GM18511 (cell line): ENCODE measurements around the gene DAD1.
"Not testable (repeated sequence)": the region's sequence is repeated elsewhere in the genome, so short reads cannot be mapped to it uniquely, and the experiment has no call there.

Experiments used
- ATAC-seq: cut with Tn5 transposase; IDR thresholded peaks from one replicate; pipeline ENCODE4 v1.9.1; 2021; ENCODE audit warnings: mild to moderate bottlenecking, moderate library complexity; ENCODE audit not compliant: unreplicated experiment

DAD1 gene

DNA sequence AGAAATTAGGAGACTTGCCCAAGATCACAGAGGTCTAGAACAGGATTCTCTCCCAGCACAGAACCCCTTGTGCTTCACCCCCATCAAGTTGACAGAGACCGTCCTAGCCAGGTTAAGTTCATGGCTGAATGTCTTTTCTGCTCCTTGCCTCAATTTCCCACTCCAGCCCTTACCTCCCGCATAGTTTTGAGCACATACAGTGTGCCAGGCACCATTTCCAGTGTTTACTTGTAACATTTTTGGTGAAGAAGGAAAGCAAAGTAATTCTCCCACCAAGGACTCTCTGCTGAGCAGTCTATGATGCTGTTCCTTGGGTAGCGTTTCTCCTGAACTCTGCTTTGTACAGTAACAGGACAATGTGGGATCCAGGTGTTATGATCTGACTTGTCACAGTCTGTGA, 10.3 kb upstream of the DAD1 start:
- no peak for ATAC-seq

DNA sequence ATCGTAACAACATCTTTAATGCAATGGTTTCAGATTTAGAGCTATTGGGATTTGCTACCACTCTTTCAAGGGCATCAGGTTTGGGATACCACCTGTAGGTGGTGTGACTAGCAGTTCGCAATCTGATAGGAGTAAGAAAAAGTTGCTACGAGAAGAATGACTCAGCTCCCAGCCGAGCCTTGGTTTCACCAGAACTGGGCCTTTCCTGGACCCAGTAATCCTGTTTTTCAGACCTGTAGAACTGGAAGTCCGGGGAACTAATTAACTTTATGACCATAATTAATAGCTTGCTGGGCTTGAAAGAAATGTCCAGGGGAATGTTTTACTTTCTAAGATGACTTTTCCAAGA, 9.8 kb upstream of the DAD1 start:
- peak; percentile 57 for ATAC-seq

DNA sequence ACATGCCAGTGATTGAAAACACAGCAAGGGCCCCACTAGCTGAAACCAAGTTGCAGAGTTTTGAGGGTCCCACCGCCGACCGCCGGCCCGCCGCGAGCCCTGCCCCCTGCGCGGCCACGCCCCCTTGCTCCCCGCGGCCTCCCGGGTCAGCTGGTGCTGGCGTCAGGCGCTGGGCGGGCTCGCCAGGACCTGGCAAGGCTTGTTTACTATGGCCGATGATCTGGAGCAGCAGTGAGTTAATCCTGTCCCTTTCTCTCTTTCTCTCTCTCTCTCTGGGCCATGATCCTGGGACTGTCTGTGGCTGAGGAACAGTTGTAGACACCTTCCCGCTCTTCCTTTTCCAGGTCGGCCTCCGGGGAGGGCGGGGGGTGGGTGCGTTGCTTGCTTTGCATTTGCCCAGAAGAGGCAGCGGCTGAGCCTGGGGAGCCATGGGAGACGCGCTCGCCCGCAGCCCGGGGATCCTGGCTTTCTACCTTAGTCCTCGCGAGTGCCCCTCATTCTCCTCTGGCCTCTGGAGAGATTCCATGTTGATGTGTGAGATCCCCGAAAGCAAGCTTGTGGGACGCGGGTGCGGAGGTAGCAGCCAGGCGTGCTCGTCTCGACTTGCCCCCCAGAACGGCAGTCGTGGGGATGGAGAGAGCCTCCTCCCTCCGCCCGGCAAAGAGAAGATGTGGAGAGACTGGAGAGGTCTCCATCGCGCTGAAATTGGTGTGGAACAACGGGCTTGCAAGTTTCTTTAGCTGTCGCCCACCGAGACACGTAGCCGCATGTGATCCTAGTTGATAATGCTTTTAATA, 9.3 kb upstream of the DAD1 start, which contains the start of gene ABHD4:
Gene ABHD4 (plus strand): TSS at position 202 of the 797 bp plus-strand sequence. CDS start 7 bp downstream, at position 209.
- peak; percentile 83 for ATAC-seq

DNA sequence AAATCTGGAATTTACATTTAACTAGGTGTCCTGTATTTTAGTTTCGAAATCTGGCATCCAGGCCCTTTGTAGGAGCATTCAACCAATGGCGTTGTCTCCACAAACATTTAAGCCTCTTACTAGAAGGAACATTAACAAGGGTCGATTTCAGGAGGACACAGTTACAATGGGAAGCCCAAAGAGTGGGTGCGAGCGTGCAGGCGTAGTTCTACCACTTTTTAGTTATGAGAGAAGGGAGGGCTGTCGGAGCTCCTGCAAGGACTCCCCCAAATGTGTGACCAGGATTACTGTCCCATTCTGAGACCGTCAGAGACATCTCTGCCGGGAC, 8.7 kb upstream of the DAD1 start:
- peak; percentile 39 for ATAC-seq

DNA sequence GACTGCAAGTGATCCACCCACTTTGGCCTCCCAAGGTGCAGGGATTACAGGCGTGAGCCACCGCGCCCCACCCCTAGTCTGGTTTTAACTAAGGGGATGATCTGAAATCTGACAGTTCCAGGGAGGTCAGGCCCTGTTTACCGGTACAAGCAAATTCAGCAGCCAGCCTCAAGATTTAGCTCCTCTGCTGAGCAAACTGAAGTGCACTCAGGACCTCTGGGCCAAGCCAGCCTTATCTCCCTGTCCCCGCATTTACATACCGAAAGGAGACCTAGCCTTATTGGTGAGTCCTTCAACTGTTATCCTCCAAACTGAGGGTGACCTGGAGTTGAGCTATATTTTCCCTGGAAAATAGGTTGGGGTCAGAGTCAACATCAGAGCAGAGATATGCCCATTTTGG, 8.2 kb upstream of the DAD1 start:
- ATAC-seq: no peak

DNA sequence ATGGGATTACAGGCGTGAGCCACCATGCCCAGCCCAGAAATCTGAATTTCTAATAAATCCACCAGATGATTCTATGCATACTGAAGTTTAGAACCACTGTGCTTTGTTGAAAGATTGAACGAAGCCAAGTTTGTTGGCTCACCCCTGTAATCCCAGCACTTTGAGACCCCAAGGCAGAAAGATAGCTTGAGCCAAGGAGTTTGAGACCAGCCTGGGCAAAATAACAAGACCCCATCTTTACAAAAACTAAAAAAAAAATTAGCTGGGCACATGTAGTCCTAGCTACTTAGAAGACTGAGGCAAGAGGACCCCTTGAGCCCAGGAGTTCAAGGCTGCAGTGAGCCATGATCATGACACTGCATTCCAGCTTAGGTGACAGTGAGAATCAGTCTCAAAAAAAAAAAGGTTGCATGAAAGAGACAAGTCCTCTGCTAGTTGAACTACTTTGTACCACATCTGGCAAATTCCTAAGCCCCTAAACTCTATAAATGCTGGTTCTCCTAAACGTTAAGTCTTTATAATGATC, 7.4 kb upstream of the DAD1 start:
- ATAC-seq: no peak

DNA sequence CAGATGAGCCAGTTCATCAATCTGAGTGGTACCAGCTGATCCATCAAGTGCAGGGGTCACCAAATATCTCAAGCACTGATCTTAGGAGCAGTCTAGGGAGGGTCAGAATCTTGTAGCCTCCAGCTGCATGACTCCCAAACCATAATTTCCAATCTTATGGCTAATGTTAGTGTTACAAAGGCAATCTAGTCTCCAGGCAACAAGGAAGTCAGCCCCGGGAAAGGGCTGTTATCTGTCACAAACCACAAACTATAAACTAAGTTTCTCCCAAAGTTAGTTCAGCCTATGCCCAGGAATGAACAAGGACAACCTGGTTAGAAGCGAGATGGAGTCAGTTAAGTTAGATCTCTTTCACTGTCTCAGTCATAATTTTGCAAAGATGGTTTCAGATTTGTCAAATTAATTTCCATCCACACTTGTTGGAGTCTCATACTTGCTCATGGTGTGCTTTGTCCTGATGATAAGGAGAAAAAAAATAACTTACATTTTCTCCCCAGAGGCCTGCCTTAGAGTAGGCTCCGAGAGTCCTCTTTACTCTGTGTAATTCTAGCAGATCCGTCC, 5.2 kb upstream of the DAD1 start:
- ATAC-seq: no peak

DNA sequence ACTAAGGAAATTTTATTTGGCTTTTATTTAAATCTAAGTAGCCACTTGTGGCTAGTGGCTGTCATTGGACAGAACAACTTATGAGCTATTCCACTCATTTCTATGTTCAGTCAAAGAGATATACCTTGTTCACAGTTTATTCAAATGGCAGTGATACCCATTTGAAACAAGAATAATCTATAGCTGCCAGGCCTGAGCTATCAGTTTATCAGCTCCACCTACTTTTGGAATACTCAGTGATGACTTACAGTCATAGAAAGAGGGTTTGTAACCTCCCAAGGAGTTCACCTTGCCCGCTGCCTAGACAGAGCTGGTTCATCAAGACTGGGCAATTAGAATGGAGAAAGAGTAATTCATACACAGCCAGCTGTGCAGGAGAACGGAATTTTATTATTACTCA, 4.6 kb upstream of the DAD1 start:
- no peak for ATAC-seq

DNA sequence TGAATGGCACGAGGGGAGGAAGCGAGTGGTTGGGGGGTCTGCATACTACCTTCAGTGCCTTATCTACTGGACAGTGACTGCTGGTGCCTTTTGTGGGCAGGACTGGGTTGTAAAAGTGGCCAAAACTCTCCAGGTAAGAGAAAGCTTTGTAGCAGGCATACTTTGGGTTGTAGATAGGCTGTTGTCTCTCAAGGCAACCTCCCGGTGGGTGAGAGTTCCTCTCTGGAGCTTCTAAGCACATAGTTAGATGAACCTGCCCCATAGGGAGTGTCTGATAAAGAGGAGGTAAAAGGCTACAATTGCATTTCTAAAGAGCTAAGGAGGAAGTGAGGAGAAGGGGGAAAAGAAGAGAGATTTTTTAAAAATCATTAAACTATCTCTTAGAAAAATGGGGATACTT, 4.2 kb upstream of the DAD1 start:
- no peak for ATAC-seq

DNA sequence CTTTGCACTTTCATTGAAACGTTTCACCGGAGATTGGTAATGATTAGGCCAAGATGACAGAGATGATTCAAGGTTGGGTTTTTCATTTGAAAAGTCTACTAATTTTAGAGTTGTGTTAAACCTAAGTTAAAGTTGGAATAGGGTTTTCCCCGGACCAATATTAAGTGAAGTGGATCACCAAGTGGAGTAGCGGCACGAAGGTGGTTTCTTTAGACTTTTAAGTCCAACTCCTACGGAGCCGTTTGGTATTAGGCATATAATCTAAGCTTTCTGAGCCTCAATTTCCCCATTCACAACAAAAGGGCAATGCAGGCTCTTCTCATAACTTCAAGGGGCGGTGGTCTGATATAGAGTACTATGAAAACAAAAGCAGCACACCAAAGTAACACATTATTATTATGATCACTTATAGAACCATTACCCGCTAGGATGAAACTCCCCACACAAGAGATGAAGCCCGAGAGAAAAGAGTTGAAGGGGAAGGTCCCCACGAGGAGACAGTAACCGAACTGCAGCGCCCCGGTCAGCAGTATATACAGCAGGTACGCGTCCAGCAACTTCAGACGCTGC, 413 bp downstream of the DAD1 start:
- ATAC-seq: no peak

DNA sequence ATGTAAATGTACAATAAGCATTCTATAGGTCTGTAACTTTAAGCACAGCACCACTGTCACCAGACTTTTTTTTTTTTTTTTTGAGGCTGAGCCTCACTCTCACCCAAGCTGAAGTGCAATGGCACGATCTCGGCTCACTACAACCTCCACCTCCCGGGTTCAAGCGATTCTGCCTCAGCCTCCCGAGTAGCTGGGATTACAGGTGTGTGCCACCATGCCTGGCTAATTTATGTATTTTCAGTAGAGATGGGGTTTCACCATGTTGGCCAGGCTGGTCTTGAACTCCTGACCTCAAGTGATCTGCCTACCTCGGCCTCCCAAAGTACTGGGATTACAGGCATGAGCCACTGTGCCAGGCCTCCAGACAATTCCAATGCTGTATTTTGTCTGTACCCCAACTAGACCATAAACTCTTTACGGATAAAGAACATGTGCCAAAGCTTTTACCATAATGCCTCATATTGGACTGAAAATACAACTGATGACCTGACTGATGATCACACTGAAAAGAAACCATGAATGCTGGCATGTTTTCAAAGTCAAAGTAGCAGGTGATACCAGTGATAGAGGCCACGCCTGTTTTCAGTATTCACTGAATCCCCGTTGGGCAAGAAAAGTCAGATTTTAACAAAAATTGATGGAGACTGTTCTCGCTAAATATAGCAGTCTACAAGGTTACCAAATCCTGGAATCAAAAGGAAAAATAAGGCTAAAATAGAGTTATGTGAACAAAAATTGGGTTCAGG, 1.2 kb downstream of the DAD1 start:
- ATAC-seq: not testable (repeated sequence)

DNA sequence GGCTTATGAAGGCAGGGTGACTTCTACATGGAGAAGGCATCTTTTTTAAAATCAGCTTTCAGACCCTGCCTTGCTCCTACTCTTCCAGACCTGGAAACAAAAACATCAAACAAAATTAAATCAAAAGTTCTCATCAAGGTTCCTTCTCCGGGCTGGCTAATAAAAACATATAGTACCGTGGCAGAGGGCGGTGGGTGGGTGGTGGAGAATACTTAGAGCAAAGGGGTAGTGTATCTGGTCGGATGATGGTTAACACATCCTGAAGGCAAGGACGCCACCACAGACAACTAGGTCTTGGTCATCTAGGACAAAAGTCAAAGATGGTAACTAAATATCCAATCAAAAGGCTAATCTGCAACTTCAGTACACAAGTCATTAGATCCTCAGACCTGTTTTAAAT, 1.8 kb downstream of the DAD1 start:
- no peak for ATAC-seq

DNA sequence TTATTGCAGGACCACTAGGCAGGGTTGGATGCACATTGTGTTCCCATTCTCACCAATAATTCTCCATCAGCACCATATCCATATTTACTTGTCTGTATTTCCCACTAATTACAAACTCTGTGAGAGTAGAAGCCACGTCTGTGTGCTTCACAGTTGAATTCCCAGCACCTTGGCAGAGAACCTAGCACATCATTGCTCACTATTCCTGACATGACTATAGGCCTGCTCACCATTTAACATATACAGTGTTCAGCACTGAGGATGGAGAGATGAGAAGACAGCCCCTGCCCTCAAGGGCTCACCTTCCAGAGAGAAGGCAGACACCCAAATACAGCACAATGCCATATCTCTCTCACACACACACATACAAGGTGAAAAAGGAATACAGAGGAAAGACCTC, 5.0 kb downstream of the DAD1 start:
- ATAC-seq: no peak

DNA sequence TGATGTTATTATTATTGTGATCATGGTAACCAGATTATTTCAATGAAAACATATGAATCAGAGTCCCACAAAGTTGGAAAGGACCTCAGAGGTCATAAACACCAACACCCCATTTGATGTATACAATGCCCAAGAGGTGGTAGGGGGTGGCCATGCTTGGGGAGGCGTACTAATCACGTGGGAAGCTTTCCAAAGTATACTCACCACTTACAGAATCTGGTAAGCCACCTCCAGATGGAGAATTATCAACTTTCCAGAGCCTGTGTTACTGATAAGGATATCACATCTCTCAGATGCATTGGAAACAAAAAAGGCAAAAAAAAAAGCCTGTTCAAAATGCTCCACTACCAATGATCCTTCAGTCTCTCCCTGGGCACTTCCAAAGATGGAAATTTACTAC, 8.4 kb downstream of the DAD1 start:
- no peak for ATAC-seq

DNA sequence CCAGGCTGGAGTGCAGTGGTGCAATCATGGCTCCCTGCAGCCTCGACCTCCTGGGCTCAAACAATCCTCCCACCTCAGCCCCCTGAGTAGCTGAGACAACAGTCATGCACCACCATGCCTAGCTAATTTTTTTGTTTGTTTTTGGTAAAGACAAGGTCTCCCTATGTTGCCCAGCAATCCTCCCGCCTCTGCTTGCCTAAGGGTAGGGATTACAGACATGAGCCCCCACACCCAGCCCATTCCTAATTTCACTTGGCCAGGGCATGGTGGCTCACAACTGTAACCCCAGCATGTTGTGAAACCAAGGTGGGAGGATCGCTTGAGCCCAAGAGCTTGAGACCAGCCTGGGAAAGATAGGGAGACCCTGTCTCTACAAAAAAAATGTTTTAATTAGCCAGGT, 9.1 kb downstream of the DAD1 start:
- no peak for ATAC-seq

DNA sequence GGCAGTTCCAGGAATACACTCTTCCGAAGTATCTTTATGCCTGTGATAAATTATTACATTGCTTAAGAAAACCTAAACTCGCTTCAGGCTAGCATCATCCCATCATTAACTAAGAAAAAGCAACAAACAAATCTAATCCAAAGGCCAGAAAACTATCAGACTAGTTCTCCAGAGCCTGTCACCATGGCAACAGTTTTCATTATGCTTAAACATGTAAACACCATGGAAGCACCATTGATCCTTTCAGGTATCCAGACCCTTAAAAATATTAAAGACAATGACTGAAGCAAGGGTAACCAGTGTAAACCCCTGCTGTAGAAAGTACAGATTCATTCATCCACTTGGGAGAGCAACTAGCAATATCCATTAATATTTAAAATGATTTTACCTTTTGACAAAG, 9.8 kb downstream of the DAD1 start:
- ATAC-seq: no peak

DNA sequence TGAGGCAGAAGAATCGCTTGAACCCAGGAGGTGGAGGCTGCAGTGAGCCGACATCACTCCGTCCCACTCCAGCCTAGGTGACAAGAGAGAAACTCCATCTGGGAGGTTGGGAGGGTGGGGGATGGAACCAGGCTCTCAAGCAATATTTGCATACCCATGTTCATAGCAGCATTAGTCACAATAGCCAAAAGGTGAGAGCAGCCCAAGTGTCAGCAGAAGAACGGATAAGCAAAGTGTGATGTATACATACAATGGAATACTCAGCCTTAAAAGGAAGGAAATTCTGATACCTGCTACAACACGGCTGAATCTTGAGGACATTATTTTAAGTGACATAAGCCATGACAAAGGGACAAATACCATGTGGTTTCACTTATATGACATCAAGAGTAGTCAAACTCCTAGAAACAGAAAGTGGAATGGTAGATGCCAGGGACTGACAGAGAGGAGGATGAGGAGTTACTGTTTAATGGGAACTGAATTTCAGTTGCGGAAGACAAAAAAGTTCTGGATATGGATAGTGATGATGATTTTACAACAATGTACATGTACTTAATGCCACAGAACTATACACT, 11.6 kb downstream of the DAD1 start:
- ATAC-seq: no peak

DNA sequence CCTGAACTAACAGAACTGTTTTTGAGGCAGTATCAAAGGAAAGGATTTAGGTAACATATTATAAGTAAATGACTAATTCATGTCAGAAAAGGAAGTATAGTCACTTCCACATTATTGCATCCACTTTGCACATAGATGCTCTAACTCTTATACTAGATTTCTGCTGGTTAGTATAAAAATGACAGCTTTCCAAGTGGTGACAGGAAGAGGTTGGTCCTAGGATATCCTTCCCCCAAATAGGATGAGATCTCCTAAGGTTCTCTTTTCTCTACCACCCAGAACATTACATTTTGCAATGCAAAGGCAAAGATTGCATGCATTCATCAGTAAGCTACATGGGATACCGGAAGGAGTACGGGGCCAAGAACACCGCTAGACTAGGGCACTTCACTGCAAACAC, 15.2 kb downstream of the DAD1 start:
- no peak for ATAC-seq

DNA sequence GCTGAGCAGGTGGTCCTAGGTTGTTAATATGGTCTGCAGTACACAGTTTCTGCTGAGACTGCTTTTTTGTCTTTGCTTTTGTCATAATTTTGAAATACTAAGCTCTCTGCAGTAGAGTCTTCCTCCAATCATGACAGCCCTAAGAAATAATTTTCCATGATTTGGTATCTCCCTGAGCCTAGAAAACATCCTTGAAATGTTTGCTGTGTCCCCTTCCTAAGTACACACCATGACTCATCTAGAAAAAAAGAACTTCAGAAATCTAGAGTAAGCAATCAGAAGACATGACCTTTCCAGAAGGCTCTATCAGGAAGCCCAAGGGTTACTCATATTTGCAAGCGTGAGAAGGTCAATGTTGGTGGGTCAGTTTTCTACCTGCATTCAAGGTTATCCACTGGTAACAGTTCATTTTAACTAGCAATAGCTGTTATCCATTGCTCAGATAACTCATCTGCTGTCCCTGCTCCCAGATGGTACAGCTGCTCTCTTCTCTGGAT, 16.4 kb downstream of the DAD1 start:
- ATAC-seq: no peak

DNA sequence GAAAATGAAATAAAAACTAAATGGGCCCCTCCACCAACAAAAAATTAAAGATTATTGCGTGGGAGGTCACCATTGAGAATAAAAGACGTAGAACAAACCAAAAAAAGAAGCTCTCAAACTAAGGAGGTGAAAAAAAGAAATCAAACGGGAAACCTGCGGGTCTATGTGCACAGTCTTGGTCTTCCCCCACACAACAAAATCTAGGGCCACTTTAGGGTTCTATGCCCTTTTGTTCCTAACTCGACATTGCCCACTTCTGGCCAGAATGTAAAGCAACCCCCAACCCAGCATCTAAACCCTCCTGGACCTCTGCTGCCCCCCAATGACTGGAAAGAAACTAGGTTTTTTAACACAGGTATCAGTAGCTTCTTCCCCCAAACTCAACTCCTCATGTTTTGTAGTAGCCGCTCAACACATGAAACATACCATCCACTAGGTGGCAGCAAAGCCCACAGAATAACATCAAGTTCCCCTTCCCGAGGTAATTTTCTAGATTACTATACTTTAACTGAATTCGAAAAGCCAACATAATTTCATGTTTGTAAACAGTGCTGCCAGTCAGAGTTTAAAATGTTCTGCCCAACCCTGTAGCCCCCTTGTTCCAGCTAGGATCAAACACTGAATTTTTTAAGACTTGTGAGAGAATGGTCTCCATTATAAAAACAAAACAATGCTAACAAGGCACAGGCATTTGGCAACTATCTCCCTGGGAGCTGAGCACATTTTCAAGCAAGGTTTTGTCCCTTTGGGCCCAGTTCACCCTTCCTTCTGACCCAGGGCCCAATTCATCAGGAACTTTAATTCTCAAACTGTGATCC, 18.7 kb downstream of the DAD1 start:
- peak; percentile 63 for ATAC-seq
